ENCODE measurements around the gene NCOA4. TPM values are rescaled to one million over a fixed set of nuclear protein-coding genes. Genes with fewer than 3 reads are reported as not detected.
"Not testable (repeated sequence)": the region's sequence is repeated elsewhere in the genome, so short reads cannot be mapped to it uniquely, and the experiment has no call there.

The NCOA4 gene
- total and polyA plus RNA-seq, 2 donors (not counting 3 experiments of a cell fraction or from before 2014, with no cell fraction given), result 62.1 to 127 TPM

GRCh38 chr10:45974041-45974440 is 56.4 kb downstream of the NCOA4 start:
- H3K79me2 ChIP-seq (ENCODE audit: control insufficient read depth, insufficient read depth, low read length), result peaks cover 55% of the 10 kb centered on the region
- DNase-seq (ENCODE audit: low read depth, low spot score); H3K4me2 ChIP-seq (ENCODE audit: insufficient read depth, low read length); POLR2A ChIA-PET; BruUV-seq (replicated peaks); H3K27me3 ChIP-seq (ENCODE audit: control insufficient read depth in 2 of 2, insufficient read depth in 2 of 2, low read length in 2 of 2); H4K20me1 ChIP-seq (replicated peaks; ENCODE audit: control insufficient read depth, extremely low read depth, insufficient read depth, low read length); H3K27ac ChIP-seq (ENCODE audit: insufficient read depth, low read depth, low read length); H3K9me3 ChIP-seq (replicated peaks; ENCODE audit: control insufficient read depth, insufficient read depth, low read length); H3K9ac ChIP-seq (replicated peaks; ENCODE audit: extremely low read depth, insufficient read depth, low read length); FAIRE-seq; dilution Hi-C loops (cut with MboI; ENCODE audit: extremely low pct_ligation_motif_present, low sequenced_read_pairs); H3K9me1 ChIP-seq (replicated peaks; ENCODE audit: control insufficient read depth, extremely low read depth, insufficient read depth, low read length); H3K4me3 ChIP-seq (replicated peaks in 1 of 3; ENCODE audit: insufficient read depth in 1 of 3, low read depth in 1 of 3, low read length in 3 of 3); CTCF ChIA-PET; H3K36me3 ChIP-seq (ENCODE audit: control insufficient read depth in 2 of 2, extremely low read depth in 1 of 2, insufficient read depth in 2 of 2, low read length in 2 of 2); H2AFZ ChIP-seq (ENCODE audit: low read depth, low read length); H3K4me1 ChIP-seq (ENCODE audit: control insufficient read depth, extremely low read depth, insufficient read depth, low read length): not testable (repeated sequence)
- intact Hi-C loops (cut with micrococcal nuclease), result loop anchor here (5.0 kb wide), 1 partner anchor 48 kb away; no protein-coding TSS in a partner anchor

- Histone ChIP-seq H3K9ac (replicated peaks; ENCODE audit: extremely low read depth, insufficient read depth, low read length) (peak overlapping the region; percentile 82), H3K27ac (ENCODE audit: insufficient read depth, low read depth, low read length) (peak overlapping the region; percentile 73), H3K4me3 (replicated peaks in 1 of 3; ENCODE audit: insufficient read depth in 1 of 3, low read depth in 1 of 3, low read length in 3 of 3) (peak overlapping the region; percentile 70 to 94 (median 92)), H3K79me2 (ENCODE audit: control insufficient read depth, insufficient read depth, low read length) (peaks cover 62% of the 10 kb centered on the region), H2AFZ (ENCODE audit: low read depth, low read length) (peak overlapping the region; percentile 87), H3K4me2 (ENCODE audit: insufficient read depth, low read length) (peak overlapping the region; percentile 87)
- H3K4me1 ChIP-seq (ENCODE audit: control insufficient read depth, extremely low read depth, insufficient read depth, low read length); H3K9me3 ChIP-seq (replicated peaks; ENCODE audit: control insufficient read depth, insufficient read depth, low read length); H3K36me3 ChIP-seq (ENCODE audit: control insufficient read depth in 2 of 2, extremely low read depth in 1 of 2, insufficient read depth in 2 of 2, low read length in 2 of 2); H3K27me3 ChIP-seq (ENCODE audit: control insufficient read depth in 2 of 2, insufficient read depth in 2 of 2, low read length in 2 of 2); dilution Hi-C loops (cut with MboI; ENCODE audit: extremely low pct_ligation_motif_present, low sequenced_read_pairs); H3K9me1 ChIP-seq (replicated peaks; ENCODE audit: control insufficient read depth, extremely low read depth, insufficient read depth, low read length); POLR2A ChIA-PET; FAIRE-seq; H4K20me1 ChIP-seq (replicated peaks; ENCODE audit: control insufficient read depth, extremely low read depth, insufficient read depth, low read length): not testable (repeated sequence)
- intact Hi-C loops (cut with micrococcal nuclease), result loop anchor here (5.0 kb wide), 1 partner anchor 50 kb away; no protein-coding TSS in a partner anchor
- CTCF ChIA-PET, result interaction anchor here (1.4 kb wide), 1 partner anchor 63 kb away, joined by 3 read pairs; no protein-coding TSS in a partner anchor
- peak; percentile 52 for DNase-seq (ENCODE audit: low read depth, low spot score)
- BruUV-seq (replicated peaks), result TSS peak; percentile 64
Measured at GRCh38 chr10:45972813-45973169, 57.6 kb downstream of the NCOA4 start.

Measured in endothelial cell of umbilical vein (primary cell).